NCI-H2196 (cell line): ENCODE measurements around the gene CCNH.
A peak's percentile ranks its signal among the peaks of the same experiment; 100 is the strongest.

Experiments used
- DNase-seq: peaks from one replicate; lab custom pipeline; 2025; ENCODE audit not compliant: unreplicated experiment; lab: John Stamatoyannopoulos, UW

CCNH gene

DNA sequence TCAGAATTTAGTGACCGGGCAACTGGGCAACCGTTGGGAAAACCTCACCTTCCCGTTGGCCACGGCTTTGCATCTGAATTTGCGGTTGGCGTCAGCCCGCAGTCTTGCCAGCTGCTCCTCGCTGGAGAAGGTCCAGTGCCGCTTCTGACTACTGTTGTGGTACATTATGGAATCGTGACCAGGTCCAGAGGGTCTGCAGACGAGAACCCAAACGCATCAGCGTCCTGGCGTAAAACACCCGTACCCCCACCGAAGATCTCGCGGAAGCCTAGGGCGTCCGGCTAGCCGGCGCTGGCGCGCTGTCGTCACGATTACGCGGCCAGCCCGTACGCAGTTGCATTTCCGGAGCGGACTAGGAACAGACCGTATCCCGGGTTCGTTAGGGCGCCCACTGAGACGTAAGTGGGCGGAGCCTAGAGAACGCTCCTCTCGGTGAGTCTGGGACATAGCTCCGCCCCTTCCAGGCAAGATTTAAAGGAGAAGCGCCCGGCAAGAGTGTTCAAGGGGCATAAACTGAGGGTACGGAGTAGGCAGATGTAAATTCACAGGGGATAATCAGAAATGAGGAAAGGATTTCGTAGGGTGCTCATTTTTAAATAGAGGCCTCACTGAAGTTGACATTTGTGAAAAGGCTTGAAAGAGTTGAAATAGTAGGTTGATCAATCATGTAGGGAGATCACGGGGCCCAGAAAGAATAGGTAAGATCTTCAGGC, at the start of gene CCNH:
Gene CCNH (minus strand): TSS at position 301 of the 713 bp plus-strand sequence. CDS start 136 bp downstream, at position 165.
- DNase-seq: peak; percentile 88

DNA sequence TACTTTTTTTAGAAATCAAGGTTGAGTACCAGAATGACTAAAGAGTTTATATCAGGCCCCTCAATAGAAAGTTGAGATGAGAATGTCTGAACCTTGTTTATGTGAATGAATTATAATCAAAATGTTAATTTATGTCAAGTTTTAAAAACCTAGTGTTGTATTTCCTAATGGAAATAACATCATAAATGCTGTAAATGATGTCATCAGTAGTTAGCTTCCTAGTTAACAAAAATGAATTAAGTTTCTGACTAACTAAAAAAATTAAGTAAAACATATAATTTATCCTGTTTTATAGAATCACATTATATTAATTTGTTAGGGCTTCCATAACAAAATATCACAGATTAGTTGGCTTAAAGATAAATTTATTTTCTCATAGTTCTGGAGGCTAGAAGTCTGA, 45.0 kb upstream of the CCNH start:
- DNase-seq: no peak

- no peak for DNase-seq
These were observed 41.1 kb upstream of the CCNH start for GRCh38 chr5:87453801-87454200.

DNA sequence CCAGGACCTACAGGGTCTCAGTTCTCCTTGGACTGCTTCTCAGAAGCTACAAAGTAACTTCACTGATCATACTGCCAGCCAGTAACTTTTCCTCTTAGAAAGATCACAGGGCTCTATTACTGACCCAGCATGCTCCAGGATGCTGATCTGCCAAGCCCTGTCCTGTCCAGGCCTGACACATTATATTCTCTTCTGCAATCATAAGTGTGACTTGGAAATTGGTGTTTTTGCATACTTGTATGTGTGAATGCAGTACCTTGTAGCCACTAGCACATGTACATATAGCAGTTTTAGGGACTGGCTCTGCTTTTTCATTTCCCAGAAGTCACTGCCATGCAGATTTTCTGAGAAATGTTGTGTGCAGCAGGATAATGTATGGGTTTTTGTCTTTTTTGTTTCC, 40.1 kb upstream of the CCNH start:
- no peak for DNase-seq

GRCh38 chr5:87442419-87442818, 29.7 kb upstream of the CCNH start:
- DNase-seq: no peak

DNA sequence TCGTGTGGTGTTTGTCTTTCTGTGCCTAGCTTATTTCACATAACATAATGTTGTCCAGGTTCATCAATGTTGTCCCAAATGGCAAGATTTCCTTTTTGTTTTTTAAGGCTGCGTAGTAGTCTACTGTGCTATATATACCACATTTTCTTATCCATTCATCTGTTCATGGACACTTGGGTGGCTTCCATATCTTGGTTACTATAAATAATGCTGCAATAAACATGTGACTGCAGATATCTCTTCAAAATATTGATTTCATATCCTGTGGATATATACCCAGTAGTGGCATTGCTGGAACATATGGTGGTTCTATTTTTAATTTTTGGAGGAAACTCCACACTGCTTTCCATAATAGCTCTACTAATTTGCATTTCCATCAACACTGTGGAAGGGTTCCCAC, 25.5 kb upstream of the CCNH start:
- no peak for DNase-seq

DNA sequence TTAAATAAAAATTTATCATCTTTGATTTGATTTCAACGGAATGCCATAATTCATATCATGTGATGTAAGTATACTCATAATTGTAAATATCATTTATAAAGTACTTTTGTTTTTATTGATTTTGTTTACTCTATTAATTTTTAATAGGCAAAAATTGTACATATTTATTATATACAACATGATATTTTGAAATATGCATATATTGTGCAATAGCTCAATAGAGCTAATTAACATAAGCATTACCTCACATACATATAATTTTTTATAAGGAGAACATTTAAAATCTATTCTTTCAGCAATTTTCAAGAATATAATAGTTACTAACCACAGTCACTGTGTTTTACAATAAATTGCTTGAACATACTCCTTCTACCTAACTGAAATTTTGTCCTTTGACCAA, 25.0 kb upstream of the CCNH start:
- DNase-seq: no peak

DNA sequence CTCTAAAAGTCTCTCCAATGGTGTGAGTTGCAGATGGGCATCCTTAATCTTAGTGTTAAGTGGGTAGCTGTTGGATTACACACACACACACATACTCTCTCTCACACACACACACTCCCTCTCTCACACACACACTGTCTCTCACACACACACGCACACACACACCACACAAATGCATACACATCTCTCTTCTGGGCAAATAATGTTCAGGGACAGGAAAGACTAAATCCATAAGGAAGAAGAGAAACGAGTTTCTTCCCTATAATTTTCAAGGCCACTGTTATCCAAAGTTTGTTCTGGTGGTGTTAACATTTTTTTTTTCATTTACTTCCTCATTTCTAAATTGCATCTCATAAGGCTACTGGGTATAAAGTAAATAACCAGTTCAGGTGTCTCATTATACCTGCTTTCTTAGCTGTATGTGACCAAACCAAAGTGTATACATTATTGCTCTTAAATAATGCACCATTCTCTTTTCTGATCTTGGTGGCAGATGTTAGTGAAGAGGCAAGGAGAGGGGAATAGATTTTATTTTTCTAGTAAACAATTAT, 22.5 kb upstream of the CCNH start:
- DNase-seq: no peak

DNA sequence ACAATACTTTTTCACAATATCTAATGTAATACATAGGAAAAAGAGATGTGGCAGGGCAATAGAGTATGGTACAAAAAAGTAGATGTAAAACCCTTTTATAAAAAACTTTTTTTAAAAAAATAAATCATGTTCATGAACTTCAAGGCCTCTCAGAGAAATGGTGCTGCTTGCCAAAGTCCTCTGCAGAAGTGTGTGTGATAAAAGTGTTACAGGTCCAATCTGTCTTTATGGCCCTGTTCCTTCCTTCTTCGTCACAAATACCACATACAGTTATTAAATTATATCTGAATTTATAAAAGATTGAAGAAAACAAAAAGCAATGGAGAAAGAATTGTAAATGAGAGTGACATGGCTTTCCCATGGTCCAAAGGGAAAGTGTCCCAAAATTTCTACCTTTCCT, 21.7 kb upstream of the CCNH start:
- no peak for DNase-seq

GRCh38 chr5:87433945-87434344, 21.2 kb upstream of the CCNH start:
- DNase-seq: no peak

GRCh38 chr5:87432460-87432859, 19.7 kb upstream of the CCNH start:
- no peak for DNase-seq

DNA sequence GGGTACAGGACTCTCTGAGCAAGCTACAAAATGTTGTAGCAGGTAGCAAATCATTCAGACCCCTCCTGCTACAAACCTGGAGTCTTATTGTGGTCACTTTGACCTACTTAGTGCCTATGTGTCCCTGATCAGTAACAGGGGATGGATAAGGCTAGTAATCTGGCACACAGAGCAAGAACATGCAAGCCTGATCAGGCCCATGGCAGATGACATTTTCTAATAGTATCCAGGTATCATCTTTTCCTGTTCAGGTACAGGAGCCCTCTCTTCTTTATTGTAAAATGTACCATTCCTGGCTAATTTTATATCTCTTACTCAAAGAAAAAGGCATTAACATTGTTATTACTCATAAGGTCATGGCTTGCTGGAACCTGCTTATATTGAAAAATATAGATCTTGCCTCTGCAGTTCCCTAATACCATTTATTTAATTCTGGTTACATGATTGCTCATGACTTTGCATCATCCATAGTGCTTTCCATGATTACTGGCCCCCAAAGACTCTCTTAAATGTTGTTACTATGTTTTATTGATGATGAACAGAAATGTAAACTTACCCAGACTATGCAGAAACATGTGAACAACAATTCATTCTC, 18.2 kb upstream of the CCNH start:
- DNase-seq: no peak

- DNase-seq: no peak
These were observed 11.0 kb upstream of the CCNH start for GRCh38 chr5:87423755-87424154.

- no peak for DNase-seq
These were observed 8.6 kb upstream of the CCNH start for GRCh38 chr5:87421307-87421706.

GRCh38 chr5:87418506-87418905, 5.8 kb upstream of the CCNH start:
- DNase-seq: no peak

GRCh38 chr5:87413343-87413645, 564 bp upstream of the CCNH start:
- no peak for DNase-seq

- no peak for DNase-seq
These were observed 629 bp downstream of the CCNH start for GRCh38 chr5:87411973-87412629.

GRCh38 chr5:87411586-87411972, 1.2 kb downstream of the CCNH start:
- no peak for DNase-seq

GRCh38 chr5:87410931-87411330, 1.8 kb downstream of the CCNH start:
- no peak for DNase-seq

DNA sequence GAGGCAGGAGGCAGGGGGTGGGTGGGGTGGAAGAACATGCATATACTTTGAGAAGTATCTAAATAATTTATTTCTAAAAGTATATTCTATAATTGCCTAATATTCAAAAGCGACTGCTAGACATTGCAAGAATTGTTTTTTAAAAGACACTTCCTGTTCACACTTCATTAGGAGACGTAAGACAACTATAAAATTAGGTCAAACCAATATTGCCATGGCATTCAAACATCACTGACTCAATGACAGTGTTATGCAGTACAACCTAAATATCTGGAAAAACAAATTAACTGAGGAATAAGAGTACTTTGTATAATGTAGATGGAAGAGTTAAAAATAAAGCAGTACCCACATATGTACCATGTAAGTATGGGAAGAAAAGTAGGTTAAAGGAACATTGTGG, 4.5 kb downstream of the CCNH start:
- DNase-seq: no peak

DNA sequence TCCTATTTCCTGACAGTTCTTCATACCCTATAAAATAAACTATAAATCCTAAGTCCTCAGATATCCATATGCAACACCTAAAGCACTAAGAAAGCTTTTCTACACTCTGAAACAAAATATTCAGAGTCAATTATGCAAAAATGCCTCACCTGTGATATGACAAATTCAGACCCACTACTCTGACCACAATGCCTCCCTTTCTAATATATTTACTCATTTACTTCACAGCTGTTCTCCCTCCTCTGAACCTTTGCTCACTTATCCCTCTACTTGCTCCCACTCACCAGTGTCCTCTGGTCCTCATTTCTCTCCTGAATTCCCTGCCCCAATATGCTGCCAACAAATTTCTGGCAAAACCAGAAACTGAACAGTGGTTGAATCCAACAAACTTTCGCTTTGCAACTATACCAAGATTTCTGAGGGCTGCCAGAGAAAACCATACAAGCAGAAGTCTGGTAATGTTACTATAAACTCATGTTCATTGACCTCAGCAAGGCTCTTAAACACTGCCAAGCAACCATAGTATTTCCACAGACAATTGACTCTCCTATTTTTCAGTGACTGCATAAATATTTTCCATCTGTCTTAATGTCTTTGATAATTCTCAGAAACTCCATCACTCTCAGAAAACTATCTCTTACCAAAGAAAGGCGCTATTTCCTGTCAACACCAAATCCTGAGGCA, 7.1 kb downstream of the CCNH start:
- DNase-seq: no peak

- no peak for DNase-seq
These were observed 8.4 kb downstream of the CCNH start for GRCh38 chr5:87404359-87404758.
